CD4-positive, alpha-beta T cell treated with Interleukin-4 for 4 hours (primary cell): Measurements from ENCODE around the gene PKD1.
A peak's percentile ranks its signal among the peaks of the same experiment; 100 is the strongest.
"Not testable (repeated sequence)": the region's sequence is repeated elsewhere in the genome, so short reads cannot be mapped to it uniquely, and the experiment has no call there.

ENCODE experiments used
- DNase-seq: peaks from one replicate; pipeline ENCODE4 v3.0.0-alpha.2; 2020

Gene PKD1

DNA sequence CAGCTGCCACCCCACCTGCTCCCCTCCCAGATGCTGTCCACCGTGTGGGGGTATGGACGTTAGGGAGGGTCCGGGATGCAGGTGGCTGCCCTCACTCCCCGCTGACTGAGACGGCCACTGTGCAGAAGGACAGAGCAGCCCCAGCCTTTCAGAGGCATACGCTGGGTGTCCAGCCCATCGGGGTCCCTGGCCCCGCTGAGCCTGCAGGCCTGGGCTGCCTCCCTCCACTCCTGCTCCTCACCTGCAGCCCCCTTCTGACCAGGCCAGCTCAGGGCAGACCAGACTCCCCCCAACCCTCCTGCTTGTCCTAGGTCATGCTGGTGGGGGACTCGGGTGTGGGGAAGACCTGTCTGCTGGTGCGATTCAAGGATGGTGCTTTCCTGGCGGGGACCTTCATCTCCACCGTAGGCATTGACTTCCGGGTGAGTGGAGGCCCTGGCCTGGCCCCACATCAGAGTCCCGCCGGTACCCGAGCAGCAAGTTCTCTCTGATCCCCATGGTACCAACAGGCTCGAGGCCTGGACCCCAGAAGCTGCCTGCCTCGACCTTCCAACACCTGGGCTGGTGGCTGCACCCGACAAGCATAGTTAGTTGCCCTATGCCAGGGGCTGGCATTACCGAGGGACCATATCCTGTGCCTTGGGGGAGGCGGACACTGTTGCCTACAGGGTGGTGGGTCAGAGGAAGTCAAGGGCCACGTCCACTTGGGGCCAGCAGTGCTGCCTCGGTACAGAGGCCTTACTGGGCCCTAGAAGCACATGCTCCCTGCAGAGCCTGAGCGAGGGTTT is 14.1 kb upstream of the PKD1 start:
- no peak for DNase-seq

DNA sequence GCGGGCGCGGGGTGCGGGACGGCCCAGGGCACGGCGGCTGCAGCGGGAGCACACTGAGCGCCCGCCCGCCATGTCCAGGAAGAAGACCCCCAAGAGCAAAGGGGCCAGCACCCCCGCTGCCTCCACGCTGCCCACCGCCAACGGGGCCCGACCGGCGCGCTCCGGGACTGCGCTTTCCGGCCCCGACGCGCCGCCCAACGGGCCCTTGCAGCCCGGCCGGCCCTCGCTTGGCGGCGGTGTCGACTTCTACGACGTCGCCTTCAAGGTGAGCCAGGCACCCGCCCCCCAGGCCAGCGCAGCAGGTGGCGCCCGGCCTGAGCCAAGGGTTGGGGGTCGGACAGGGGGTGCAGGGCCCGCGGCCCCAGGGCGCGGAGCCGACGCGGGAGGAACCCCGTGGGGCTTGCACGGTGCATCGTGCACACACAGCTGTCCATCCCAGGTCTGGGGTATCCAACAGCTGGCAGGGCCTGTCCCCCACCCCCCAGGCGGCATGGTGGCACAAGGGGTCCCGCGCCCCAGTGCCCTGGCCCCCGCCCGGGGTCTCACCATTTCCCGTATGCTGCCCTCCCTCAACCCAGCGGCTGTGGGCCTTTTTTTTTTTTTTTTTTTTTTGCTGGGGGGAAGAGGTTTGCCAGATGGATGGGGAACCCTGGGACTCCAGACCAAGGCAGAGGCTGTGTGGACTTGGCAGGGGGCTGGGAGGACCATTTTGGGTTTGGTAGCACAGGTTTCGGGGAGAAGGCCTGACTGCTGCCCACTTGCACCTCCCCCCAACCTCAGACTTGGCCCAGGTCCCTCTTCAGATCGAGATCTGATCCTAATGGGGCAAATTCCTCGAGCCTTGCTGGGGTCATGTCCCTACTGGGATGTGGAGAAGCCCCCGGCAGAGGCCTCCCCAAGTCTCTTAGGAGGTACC is 13.3 kb upstream of the PKD1 start:
- no peak for DNase-seq

DNA sequence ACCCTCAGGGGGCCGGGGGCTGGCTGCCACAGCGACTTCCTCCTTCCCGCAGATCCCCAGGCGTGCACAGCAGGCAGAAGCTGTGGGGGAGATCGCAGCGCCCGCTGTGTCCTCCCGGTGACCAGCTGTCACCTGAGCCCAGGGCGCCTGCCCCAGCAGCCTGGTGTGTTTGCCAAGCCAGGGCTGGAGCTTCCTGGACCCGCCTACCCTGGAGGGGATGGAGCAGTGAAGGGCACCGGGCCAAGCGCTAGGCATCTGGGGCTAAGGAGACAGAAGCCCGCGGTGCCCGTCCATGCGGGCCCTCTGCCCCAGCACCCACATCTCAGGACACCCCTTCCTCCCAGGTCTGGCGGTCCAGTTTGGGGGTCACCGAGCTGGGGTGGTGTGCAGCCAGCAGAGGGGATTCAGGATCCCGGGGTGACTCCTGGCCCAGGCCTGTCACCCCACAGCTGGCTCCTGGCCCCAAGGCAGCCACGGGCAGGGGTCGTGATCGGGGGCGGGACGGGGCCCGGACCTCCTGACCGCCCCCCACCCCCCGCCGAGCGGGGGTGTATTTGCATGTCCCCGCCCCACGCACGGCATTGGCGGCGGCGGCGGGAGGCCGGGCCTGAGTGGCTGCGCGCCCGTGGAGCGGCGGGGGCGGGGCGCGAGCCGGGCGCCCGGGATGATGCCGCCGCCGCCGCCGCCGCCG is 12.4 kb upstream of the PKD1 start, which contains the start of gene RAB26:
RAB26 (plus strand) TSS at position 645 of the 691 bp plus-strand sequence. CDS start 159 bp downstream, outside the sequence.
- DNase-seq = peak; percentile 20

DNA sequence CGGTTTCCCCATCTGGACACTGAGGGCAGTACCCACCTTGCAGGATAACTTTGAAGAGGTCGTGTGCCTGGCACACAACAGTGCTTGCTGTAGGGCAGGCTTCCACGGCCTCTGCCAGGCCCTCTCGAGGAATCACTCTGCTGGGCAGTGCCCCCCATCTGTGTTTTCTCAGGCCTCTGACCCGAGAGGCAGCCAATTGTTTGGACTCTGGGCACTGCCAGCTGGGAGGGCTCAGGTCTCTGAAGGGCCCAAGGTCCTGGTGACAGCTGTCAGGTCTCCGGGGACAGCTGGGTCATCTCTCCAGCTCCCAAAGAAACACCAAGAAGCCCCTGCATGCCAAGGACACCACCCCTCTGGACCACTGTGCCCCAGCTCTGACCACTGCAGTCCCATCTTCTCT is 11.7 kb upstream of the PKD1 start:
- DNase-seq = no peak

DNA sequence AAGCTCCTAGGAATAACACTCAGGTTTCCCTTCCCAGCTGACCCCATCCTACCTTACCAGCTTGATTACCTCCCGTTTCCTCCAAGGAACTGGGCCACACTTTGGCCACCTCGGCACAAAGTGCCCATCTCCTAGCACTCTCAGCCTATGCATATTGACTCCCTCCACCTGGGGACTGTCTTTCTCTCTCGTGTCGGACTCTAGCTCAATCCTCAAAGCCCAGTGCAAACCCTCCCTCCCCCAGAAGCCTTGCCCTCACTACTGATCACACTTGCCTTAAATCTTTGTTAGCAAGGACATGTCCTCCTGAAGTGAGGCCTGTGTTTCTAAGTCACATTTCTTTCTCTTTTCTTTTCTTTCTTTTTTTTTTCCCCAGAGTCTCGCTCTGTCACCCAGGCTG is 10.1 kb upstream of the PKD1 start:
- no peak for DNase-seq

DNA sequence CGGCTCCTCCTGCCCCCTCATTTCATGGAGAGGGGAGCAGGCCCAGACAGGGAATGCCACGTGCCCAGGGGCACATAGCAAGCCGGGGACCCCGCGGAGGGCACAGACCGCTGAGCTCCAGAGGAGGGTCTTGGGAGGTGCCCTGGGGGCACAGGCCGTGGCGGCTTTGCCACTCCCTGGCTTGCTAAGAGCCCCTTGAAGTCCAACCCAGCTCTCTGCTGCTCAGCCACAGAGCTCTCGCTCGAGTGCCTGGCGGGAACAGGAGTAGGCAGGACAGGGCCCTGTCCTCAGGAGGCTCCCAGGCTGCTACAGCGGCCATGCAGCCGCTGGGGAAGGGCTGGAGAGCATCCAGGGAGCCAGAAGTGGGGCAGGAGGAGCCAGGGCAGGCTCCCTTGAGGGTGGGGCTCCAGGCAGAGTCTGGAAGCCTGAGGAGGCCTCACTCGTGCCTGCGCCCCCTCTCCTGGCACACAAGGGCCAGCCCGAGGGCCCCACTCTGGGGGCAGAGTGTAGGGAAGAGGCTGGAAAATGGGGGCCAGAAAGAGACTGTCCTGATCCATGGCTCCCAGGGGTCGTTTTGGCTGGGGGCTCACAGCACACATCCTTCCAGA is 8.3 kb upstream of the PKD1 start:
- no peak for DNase-seq

DNA sequence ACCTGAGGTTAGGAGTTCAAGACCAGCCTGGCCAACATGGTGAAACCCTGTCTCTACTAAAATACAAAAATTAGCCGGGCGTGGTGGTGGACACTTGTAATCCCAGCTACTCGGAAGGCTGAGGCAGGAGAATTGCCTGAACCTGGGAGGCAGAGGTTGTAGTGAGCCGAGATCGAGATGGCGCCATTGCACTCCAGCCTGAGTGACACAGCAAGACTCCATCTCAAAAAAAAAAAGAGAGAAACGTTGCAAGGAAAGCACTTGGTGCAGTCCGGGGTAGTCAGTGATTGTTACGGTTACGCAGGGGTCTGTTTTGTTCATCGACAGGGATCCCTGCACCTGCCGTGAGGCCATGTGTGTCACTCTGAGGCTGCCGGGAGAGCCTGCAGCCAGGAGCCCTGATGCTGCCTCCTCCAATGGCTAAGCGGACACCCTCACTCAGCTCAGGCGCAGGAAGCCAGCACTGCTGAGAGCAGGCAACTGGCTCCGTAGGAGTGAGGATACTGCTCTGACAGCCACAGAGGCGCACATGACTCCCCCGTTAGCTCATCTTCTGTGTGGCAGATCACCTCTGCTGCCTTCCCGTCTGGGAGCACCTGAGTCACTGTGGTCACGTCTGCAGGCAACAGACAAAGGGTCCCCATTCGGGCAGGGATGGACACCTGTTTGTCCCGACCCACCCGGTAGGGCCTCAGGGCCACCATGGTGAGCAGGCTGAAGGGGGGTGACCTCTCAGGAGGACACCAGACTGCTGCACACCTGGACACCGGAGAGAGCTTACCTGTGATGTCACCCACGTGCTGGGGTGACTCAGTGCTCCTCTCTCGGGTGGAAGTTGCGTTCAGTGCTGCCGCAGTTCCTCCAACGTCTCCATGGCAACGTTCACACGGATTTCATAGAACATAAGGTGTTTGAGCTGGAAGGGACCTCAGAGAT is 7.5 kb upstream of the PKD1 start:
- no peak for DNase-seq

DNA sequence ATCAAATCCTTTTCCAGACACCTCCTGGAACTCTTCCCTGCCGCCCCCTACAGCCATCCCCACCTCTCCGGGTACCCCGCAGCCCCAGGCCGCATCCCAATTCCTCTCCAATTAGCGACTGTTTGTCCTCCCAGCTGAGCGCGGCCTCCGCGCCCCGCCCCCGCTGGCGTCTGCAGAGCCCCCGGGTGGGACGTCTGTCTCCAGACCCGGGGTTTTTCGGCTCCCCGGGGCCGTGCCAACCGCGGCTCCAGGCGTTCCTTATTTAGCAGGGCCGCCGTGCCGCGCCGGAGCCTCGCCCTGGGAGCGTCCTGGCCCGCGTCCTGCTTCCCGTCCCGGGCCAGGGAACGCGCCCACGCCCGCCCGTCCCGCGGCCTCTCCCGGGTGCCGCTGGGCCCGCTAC is 627 bp downstream of the PKD1 start:
- not testable (repeated sequence) for DNase-seq

DNA sequence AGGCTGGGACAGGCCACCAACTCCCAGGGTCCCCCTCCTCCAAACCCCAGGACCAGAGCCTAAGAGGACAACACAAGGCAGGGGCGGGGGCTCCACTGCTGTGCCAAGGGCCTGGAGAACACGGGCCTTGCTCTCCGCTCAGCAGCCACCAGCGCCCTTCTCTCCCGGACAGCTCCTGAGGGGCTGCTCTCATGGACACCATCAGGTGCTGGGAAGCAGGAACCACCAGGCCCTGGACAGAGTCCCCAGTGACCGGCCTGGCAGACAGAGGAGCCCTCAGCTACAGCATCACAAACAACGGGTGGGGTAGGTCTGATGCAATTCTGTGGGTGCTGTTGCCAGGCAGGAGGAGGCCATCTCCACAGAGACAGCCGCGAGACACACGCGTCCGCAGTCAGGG is 1.9 kb downstream of the PKD1 start:
- DNase-seq = not testable (repeated sequence)

DNA sequence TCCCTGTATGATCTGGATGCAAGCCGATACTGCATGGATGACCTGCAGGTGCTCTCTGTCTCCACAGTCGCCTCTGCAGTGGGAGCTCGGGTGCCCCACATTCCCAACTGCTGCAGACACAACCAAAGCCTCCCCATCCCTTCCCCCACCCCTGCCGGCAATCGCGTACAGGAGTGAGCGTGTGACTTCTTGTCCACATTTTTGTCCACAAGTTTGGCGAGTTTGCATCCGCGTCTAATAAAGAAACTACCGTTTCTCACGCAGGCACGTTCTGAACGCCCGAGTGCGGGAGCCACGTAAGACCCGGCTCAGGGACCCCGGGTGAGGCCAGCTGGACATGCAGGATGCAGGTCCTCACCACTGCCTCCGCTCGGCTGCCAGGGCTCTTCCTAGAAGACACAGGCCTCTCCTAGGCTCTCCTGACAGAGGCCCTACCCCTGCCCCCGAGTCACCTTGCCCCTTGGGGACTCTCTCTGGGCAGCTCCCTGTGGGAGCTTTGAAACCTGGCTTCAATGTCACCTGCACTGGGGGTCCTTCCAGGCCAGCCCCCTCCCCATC is 5.7 kb downstream of the PKD1 start:
- DNase-seq = not testable (repeated sequence)

GRCh38 chr16:2129251-2129650 is 6.4 kb downstream of the PKD1 start:
- not testable (repeated sequence) for DNase-seq

GRCh38 chr16:2127630-2128280 is 7.9 kb downstream of the PKD1 start:
- peak; percentile 30 for DNase-seq

DNA sequence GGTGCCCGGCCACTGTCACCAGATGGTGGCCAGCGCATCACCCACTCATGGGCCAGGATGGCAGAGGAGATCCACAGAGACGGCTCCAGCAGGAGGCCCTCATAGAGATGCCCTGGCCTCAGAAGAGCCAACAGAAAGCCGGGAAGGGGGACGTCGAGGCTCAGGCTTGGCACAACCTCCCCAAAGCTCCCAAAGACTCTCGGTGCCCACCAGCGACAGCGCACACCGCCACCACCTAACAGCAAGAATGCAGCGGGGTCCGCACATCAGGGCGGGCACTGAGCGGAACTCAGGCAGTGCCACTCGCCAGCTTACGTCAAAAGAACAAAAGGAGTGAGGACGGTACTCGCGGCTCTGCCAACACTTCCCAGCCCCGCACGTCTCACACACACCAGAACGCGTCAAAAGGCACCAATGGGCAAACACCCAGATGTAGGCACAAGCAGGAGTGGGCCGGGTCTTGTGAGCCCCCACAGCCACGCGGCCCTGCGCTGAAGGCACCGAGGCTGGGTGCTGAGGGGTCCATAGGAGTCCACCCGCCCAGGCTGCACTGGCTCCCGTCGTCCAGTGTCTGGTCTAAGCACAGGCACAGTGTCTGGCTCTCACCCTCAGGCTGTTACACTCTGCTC is 8.7 kb downstream of the PKD1 start:
- not testable (repeated sequence) for DNase-seq

DNA sequence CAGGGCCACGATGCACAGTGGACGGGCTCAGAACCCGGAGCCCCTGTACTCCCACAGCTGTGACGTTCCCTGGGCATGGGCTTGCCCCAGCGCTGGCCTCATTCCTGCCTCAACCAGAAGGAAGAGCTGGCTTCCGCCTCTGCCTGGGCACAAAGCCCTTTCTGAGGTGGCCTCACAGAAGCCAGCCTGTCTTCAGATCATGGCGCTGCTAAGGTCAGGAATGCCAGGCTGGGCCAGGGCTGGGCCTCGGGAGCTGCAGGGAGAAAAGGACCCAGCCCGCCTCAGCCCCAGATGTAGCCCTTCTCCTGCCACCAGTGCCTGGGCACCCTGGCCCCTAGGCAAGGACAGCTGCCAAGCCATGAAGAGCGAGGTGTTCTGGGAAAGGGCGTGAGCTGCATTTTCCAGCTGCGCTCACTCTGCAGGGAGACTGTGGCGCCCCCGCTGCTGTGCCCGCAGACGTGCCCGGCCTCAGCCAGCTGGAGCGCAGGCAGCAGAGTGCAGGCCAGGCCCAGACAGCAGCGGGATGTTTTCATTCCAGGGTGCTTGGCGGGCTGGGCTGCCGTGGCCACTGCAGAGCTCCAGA is 9.4 kb downstream of the PKD1 start:
- not testable (repeated sequence) for DNase-seq

DNA sequence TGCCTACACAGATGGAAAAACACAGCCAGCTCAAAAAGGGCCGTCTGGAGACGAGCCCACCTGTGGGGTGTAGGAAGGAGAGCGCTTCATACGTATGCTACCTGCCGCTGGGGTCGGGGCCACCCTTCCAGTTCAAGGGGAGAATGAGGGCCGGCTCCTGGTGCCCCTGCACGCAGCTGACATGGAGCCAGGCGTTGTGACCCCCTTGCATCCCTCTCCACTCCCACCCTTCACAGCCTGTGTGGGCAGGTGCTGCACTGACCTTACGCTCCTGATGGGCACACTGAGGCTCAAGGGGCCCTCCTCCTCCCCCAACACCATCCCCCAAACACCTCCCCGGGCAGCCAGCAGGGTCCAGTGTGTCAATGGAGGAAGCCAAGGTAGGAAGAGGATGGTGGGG is 10.1 kb downstream of the PKD1 start:
- not testable (repeated sequence) for DNase-seq

- not testable (repeated sequence) for DNase-seq
Measured at GRCh38 chr16:2124694-2125444, 10.8 kb downstream of the PKD1 start.

GRCh38 chr16:2124377-2124693 is 11.4 kb downstream of the PKD1 start:
- DNase-seq = not testable (repeated sequence)

GRCh38 chr16:2123706-2124376 is 11.9 kb downstream of the PKD1 start:
- DNase-seq = not testable (repeated sequence)
